ENCODE measurements around the gene CACNA2D3.

- TF ChIP-seq CTCF (IDR thresholded peaks at IDR 0.05), result no peak
- TF ChIP-seq POLR2A (IDR thresholded peaks at IDR 0.05), result no peak
Measured at GRCh38 chr3:54987719-54988118, 865.4 kb downstream of the CACNA2D3 start.

Data from lower leg skin (tissue), 3 donors.